Activated CD4-positive, alpha-beta T cell treated with anti-CD3 and anti-CD28 coated beads for 4 hours (primary cell): ENCODE results near the gene COL1A1.
A peak's percentile ranks its signal among the peaks of the same experiment; 100 is the strongest.

ENCODE experiments used
- DNase-seq, 2 donors: peaks; one replicate each; pipeline ENCODE4 v3.0.0-alpha.2; 2020

Gene COL1A1

GRCh38 chr17:50199803-50200456 is 1.5 kb downstream of the COL1A1 start:
- DNase-seq, result peak; percentile 60 to 62

- no peak for DNase-seq
Observed at GRCh38 chr17:50199211-50199802, 2.1 kb downstream of the COL1A1 start.

GRCh38 chr17:50198026-50198669 is 3.3 kb downstream of the COL1A1 start:
- DNase-seq, result peak; percentile 52 to 63

GRCh38 chr17:50196826-50197225 is 4.6 kb downstream of the COL1A1 start:
- no peak for DNase-seq

GRCh38 chr17:50196036-50196435 is 5.4 kb downstream of the COL1A1 start:
- DNase-seq, result no peak

GRCh38 chr17:50194934-50195865 is 6.2 kb downstream of the COL1A1 start:
- DNase-seq, result no peak

GRCh38 chr17:50194140-50194933 is 7.1 kb downstream of the COL1A1 start:
- no peak for DNase-seq

GRCh38 chr17:50192618-50193291 is 8.7 kb downstream of the COL1A1 start:
- DNase-seq, result no peak

GRCh38 chr17:50192144-50192617 is 9.2 kb downstream of the COL1A1 start:
- DNase-seq, result no peak

- DNase-seq, result no peak
Observed at GRCh38 chr17:50191359-50192143, 9.9 kb downstream of the COL1A1 start.

GRCh38 chr17:50190603-50191358 is 10.7 kb downstream of the COL1A1 start:
- DNase-seq, result no peak

- no peak for DNase-seq
Observed at GRCh38 chr17:50190293-50190602, 11.2 kb downstream of the COL1A1 start.

GRCh38 chr17:50189550-50190292 is 11.7 kb downstream of the COL1A1 start:
- no peak for DNase-seq

GRCh38 chr17:50188921-50189549 is 12.4 kb downstream of the COL1A1 start:
- DNase-seq, result no peak

GRCh38 chr17:50188531-50188920 is 12.9 kb downstream of the COL1A1 start:
- DNase-seq, result no peak

GRCh38 chr17:50187751-50188530 is 13.5 kb downstream of the COL1A1 start:
- DNase-seq, result no peak

GRCh38 chr17:50187394-50187725 is 14.1 kb downstream of the COL1A1 start:
- no peak for DNase-seq
